MM.1S (cell line): Measurements from ENCODE around the gene ZHX3.

ENCODE experiments used
- DNase-seq: peaks from one replicate; pipeline ENCODE4 v3.0.0-alpha.2; 2015
- H2AFZ ChIP-seq: fragments of 300-600 bp; sonication (generic); 2 replicates; pipeline ENCODE4 v1.6.0; 2016; ENCODE audit warnings: antibody characterized with exemption, low read length
- H3F3A ChIP-seq: fragments of 300-600 bp; sonication (generic); 2 replicates; pipeline ENCODE4 v1.6.1; 2016; ENCODE audit warnings: mild to moderate bottlenecking, antibody characterized with exemption, low read length, moderate library complexity, mixed read lengths; ENCODE audit not compliant: insufficient read depth
- H3K27ac ChIP-seq: fragments of 300-600 bp; sonication (generic); 2 replicates; pipeline ENCODE4 v1.5.1; 2016; ENCODE audit warnings: mild to moderate bottlenecking, low read length
- H3K27me3 ChIP-seq: fragments of 300-600 bp; sonication (generic); replicated peaks from 2 replicates; pipeline ENCODE4 v1.6.0; 2016; ENCODE audit warnings: low read length; ENCODE audit not compliant: insufficient read depth
- H3K36me3 ChIP-seq: fragments of 300-600 bp; sonication (generic); replicated peaks from 2 replicates; pipeline ENCODE4 v1.6.1; 2016; ENCODE audit warnings: mild to moderate bottlenecking, low read length, mixed read lengths; ENCODE audit not compliant: insufficient read depth
- H3K4me1 ChIP-seq: fragments of 300-600 bp; sonication (generic); 2 replicates; pipeline ENCODE4 v1.6.1; 2016; ENCODE audit warnings: low read length, mixed read lengths
- H3K4me2 ChIP-seq: fragments of 300-600 bp; sonication (generic); 2 replicates; pipeline ENCODE4 v1.6.0; 2016; ENCODE audit warnings: low read depth, low read length
- H3K4me3 ChIP-seq: fragments of 300-600 bp; sonication (generic); 2 replicates; pipeline ENCODE4 v1.5.1; 2016; ENCODE audit warnings: low read length, mixed read lengths
- H3K79me2 ChIP-seq: fragments of 300-600 bp; sonication (generic); 2 replicates; pipeline ENCODE4 v1.6.1; 2016; ENCODE audit warnings: mixed run types, low read length, mixed read lengths
- H3K9ac ChIP-seq: fragments of 300-600 bp; sonication (generic); 2 replicates; pipeline ENCODE4 v1.6.1; 2016; ENCODE audit warnings: low read length, mixed read lengths
- H3K9me2 ChIP-seq: fragments of 300-600 bp; sonication (generic); replicated peaks from 2 replicates; pipeline ENCODE4 v1.6.1; 2016; ENCODE audit warnings: mild to moderate bottlenecking, low read length, mixed read lengths; ENCODE audit not compliant: insufficient read depth
- H3K9me3 ChIP-seq: fragments of 300-600 bp; sonication (generic); replicated peaks from 2 replicates; pipeline ENCODE4 v1.6.1; 2016; ENCODE audit warnings: mild to moderate bottlenecking, low read length, mixed read lengths; ENCODE audit not compliant: insufficient read depth
- H4K20me1 ChIP-seq: fragments of 300-600 bp; sonication (generic); 2 replicates; pipeline ENCODE4 v1.6.1; 2016; ENCODE audit warnings: mild to moderate bottlenecking, low read length, moderate library complexity, mixed read lengths; ENCODE audit not compliant: insufficient read depth
- EZH2 ChIP-seq: fragments of 300-600 bp; sonication (generic); optimal IDR thresholded peaks from 2 replicates; pipeline ENCODE3; 2017; ENCODE audit warnings: low read depth, mild to moderate bottlenecking, antibody characterized with exemption, low read length, mixed read lengths
- EZH2phosphoT487 ChIP-seq: fragments of 300-600 bp; sonication (generic); IDR thresholded peaks from 2 replicates; pipeline ENCODE4 v1.6.1; 2018; ENCODE audit warnings: antibody characterized with exemption, low read length
- TF ChIP-seq, protein P1 (sequence below): fragments of 300-600 bp; sonication (generic); IDR thresholded peaks from 2 replicates; pipeline ENCODE4 v1.5.1; 2016; ENCODE audit warnings: antibody characterized with exemption, low read length, mixed read lengths

ZHX3 gene

DNA sequence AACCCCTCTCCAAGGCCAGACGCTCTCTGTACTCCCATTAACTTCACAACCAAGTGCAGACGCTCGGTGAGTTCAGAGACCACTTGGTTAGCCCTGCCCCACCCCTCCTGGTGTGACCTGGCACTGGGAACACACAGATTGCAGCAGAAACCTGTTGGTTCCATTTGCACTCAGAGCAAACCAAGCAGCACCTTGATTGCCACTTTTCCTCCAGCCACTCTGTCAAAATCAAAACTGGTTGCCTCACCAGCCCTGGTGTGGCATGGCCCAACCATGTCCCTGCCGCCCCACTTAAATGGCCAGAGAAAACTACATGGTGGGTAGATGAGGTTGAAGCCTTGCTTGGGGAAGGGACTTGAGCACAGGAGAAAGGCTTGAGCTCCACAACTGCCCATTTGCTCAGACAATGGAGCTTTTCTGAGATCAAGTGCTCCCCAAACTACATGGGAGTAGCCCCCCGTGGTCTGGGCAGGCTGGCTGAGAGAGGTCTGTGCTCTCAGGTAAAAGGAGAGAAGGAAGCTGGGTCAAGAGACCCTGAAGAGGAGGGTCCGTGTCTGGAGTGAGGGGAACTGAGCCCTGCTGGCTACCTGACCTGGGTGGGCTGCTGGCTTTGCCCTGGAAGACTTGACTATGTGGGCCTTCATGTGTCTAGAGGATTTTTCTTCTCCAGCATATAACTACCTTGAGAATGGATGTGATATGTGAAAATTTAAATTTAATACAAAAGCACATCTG is 136.8 kb downstream of the ZHX3 start:
- Histone ChIP-seq H4K20me1 (no peaks in the 10 kb centered on the region), H3K4me2 (no peak overlapping the region), H2AFZ (no peak overlapping the region), H3K4me1 (no peaks in the 10 kb centered on the region), H3K36me3 (no peaks in the 10 kb centered on the region), H3K9ac (no peak overlapping the region), H3K9me2 (no peaks in the 10 kb centered on the region), H3F3A (no peaks in the 10 kb centered on the region), H3K9me3 (no peaks in the 10 kb centered on the region), H3K27me3 (no peaks in the 10 kb centered on the region), H3K4me3 (no peak overlapping the region), H3K79me2 (no peaks in the 10 kb centered on the region), H3K27ac (no peak overlapping the region)
- no peak for TF ChIP-seq EZH2phosphoT487
- TF ChIP-seq, protein P1, sequence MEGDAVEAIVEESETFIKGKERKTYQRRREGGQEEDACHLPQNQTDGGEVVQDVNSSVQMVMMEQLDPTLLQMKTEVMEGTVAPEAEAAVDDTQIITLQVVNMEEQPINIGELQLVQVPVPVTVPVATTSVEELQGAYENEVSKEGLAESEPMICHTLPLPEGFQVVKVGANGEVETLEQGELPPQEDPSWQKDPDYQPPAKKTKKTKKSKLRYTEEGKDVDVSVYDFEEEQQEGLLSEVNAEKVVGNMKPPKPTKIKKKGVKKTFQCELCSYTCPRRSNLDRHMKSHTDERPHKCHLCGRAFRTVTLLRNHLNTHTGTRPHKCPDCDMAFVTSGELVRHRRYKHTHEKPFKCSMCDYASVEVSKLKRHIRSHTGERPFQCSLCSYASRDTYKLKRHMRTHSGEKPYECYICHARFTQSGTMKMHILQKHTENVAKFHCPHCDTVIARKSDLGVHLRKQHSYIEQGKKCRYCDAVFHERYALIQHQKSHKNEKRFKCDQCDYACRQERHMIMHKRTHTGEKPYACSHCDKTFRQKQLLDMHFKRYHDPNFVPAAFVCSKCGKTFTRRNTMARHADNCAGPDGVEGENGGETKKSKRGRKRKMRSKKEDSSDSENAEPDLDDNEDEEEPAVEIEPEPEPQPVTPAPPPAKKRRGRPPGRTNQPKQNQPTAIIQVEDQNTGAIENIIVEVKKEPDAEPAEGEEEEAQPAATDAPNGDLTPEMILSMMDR: no peak
- TF ChIP-seq EZH2: no peak
- DNase-seq: no peak

DNA sequence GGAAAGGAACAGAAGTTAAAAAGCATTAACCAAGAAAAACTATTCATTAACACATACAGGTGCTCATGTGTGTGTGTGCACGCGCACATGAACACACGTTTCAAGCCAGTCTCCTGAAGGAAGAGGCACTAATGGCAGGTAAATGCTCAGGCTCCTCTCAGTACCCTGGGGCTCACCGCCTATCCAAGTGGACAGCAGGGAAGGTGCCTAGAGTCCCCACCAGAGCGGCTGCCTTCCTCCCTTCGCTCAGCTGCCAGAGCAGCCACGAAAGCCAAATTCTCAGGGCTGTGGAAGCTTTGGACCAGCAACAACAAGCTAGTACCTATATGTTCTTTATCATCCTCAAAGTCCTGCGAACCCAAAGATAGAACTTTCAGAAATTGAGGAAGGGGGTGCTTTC is 137.6 kb downstream of the ZHX3 start:
- Histone ChIP-seq H2AFZ (no peak overlapping the region), H4K20me1 (no peaks in the 10 kb centered on the region), H3K9me2 (no peaks in the 10 kb centered on the region), H3K27me3 (no peaks in the 10 kb centered on the region), H3K36me3 (no peaks in the 10 kb centered on the region), H3K4me3 (no peak overlapping the region), H3K9me3 (no peaks in the 10 kb centered on the region), H3K4me2 (no peak overlapping the region), H3K27ac (no peak overlapping the region), H3F3A (no peaks in the 10 kb centered on the region), H3K4me1 (no peaks in the 10 kb centered on the region), H3K79me2 (no peaks in the 10 kb centered on the region), H3K9ac (no peak overlapping the region)
- TF ChIP-seq EZH2phosphoT487 (no peak), EZH2 (no peak)
- TF ChIP-seq, protein P1: no peak
- DNase-seq: no peak

DNA sequence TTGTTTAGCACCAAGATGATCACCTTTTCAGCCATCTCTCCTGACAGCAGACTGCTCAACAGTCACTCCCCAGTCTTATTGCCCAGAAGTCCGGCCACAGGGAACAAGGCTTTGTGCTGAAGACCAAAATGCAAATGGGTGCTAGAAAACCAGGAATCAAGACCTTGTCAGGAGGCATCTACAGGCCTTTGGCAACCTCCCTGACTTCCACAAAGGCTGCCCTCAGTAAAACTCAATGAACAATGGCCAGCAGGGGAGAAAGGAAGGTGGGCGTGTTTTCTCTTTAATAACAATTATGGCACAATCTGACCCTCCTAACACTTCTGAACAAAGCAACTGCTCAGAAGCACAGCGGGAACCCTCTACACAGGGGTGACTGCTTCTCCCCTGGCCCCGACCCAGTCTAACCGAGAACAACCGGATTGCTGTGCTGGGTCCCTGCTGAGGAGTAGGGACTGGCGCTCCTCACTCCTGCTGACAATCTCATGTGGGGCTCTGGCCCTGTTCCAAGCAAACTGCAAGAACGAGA is 138.6 kb downstream of the ZHX3 start:
- H3K4me1 ChIP-seq: no peaks in the 10 kb centered on the region
- no peaks in the 10 kb centered on the region for H3K9me3 ChIP-seq
- H3K9ac ChIP-seq: no peak overlapping the region
- H3K27ac ChIP-seq: no peak overlapping the region
- H4K20me1 ChIP-seq: no peaks in the 10 kb centered on the region
- no peak for TF ChIP-seq EZH2
- TF ChIP-seq, protein P1: no peak
- no peak for TF ChIP-seq EZH2phosphoT487
- no peak overlapping the region for H2AFZ ChIP-seq
- no peak for DNase-seq
- no peak overlapping the region for H3K4me2 ChIP-seq
- peaks cover 2% of the 10 kb centered on the region; the same call in 1 of the 2 replicates for H3K36me3 ChIP-seq
- H3K79me2 ChIP-seq: no peaks in the 10 kb centered on the region
- no peaks in the 10 kb centered on the region for H3K9me2 ChIP-seq
- H3K27me3 ChIP-seq: no peaks in the 10 kb centered on the region
- H3F3A ChIP-seq: no peaks in the 10 kb centered on the region
- H3K4me3 ChIP-seq: no peak overlapping the region
